Mammary epithelial cell (primary cell): ENCODE results near the gene ATP8A2.

ENCODE experiments used
- EZH2 ChIP-seq: IDR thresholded peaks from 2 replicates; pipeline ENCODE4 v1.6.1; 2012; ENCODE audit warnings: low read length, inconsistent platforms, borderline replicate concordance
- TF ChIP-seq, protein P1 (sequence below), 2 donors: IDR thresholded peaks in 1 of 2; conservative IDR thresholded peaks in 1 of 2; 2 replicates each; pipeline ENCODE4 v1.5.1; 2011 to 2012; ENCODE audit warnings: inconsistent platforms in 2 of 2, low read length in 2 of 2, mild to moderate bottlenecking in 2 of 2, control low read depth in 1 of 2, low read depth in 1 of 2; ENCODE audit not compliant: insufficient read depth in 1 of 2; ENCODE audit errors: extremely low read depth in 1 of 2

- TF ChIP-seq, protein P1, sequence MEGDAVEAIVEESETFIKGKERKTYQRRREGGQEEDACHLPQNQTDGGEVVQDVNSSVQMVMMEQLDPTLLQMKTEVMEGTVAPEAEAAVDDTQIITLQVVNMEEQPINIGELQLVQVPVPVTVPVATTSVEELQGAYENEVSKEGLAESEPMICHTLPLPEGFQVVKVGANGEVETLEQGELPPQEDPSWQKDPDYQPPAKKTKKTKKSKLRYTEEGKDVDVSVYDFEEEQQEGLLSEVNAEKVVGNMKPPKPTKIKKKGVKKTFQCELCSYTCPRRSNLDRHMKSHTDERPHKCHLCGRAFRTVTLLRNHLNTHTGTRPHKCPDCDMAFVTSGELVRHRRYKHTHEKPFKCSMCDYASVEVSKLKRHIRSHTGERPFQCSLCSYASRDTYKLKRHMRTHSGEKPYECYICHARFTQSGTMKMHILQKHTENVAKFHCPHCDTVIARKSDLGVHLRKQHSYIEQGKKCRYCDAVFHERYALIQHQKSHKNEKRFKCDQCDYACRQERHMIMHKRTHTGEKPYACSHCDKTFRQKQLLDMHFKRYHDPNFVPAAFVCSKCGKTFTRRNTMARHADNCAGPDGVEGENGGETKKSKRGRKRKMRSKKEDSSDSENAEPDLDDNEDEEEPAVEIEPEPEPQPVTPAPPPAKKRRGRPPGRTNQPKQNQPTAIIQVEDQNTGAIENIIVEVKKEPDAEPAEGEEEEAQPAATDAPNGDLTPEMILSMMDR (conservative IDR thresholded peaks at IDR 0.05 in 1 of 2, IDR thresholded peaks at IDR 0.05 in 1 of 2; ENCODE audit: extremely low read depth in 1 of 2, insufficient read depth in 1 of 2, low read depth in 1 of 2, low read length in 2 of 2), result no peak
- TF ChIP-seq EZH2, result no peak
These were observed 74.5 kb downstream of the ATP8A2 start for GRCh38 chr13:25446261-25446660.
